ENCODE data around the gene KCNC1.

- no peak for TF ChIP-seq CTCF (conservative IDR thresholded peaks at IDR 0.05; ENCODE audit: low read depth, low read length)
- TF ChIP-seq RFX5 (IDR thresholded peaks at IDR 0.05; ENCODE audit: low read depth, low read length) = no peak
- no peak for TF ChIP-seq USF2 (IDR thresholded peaks at IDR 0.05; ENCODE audit: low read depth, low read length)
- TF ChIP-seq POLR2A (IDR thresholded peaks at IDR 0.05; ENCODE audit: low read depth, low read length) = no peak
- TF ChIP-seq ELK1 (IDR thresholded peaks at IDR 0.05; ENCODE audit: borderline replicate concordance, low read depth, low read length) = no peak
- no peak for TF ChIP-seq SMC3 (IDR thresholded peaks at IDR 0.05; ENCODE audit: low read depth, low read length)
- TF ChIP-seq NFE2L2 (IDR thresholded peaks at IDR 0.05; ENCODE audit: low read depth, low read length) = no peak
- TF ChIP-seq BHLHE40 (IDR thresholded peaks at IDR 0.05; ENCODE audit: low read depth, low read length) = no peak
- no peak for TF ChIP-seq CEBPB (IDR thresholded peaks at IDR 0.05; ENCODE audit: low read depth, low read length)
Observed at GRCh38 chr11:17694494-17695110, 40.0 kb upstream of the KCNC1 start.
